Measurements from ENCODE around the gene GRB14. TPM values are rescaled to one million over a fixed set of nuclear protein-coding genes. Genes with fewer than 3 reads are reported as not detected.

The GRB14 gene
- total RNA-seq, 1 donor from 2014 or later, result 2.7 TPM

- no peaks in the 10 kb centered on the region for H3K9me3 ChIP-seq
- H3K36me3 ChIP-seq, result no peaks in the 10 kb centered on the region
- H3K4me3 ChIP-seq, result no peak overlapping the region
- H3K4me1 ChIP-seq, result no peaks in the 10 kb centered on the region
- no peak for TF ChIP-seq POLR2AphosphoS5 (IDR thresholded peaks at IDR 0.05; ENCODE audit: insufficient read depth in 1 of 2, low read depth in 1 of 2)
- TF ChIP-seq CTCF (IDR thresholded peaks at IDR 0.05), result no peak
- TF ChIP-seq POLR2A (IDR thresholded peaks at IDR 0.05), result no peak
- no peak overlapping the region for H3K27ac ChIP-seq
- intact Hi-C loops (cut with DNase I), result no loop called here
- H3K27me3 ChIP-seq, result no peaks in the 10 kb centered on the region
- no peak for DNase-seq (ENCODE audit: extremely low spot score in 2 of 2)
Observed at GRCh38 chr2:164456619-164457018, 164.7 kb downstream of the GRB14 start.

- Histone ChIP-seq H3K4me1 (no peaks in the 10 kb centered on the region), H3K27me3 (no peaks in the 10 kb centered on the region), H3K4me3 (no peak overlapping the region), H3K27ac (no peak overlapping the region), H3K36me3 (no peaks in the 10 kb centered on the region), H3K9me3 (no peaks in the 10 kb centered on the region)
- no peak for DNase-seq (ENCODE audit: extremely low spot score in 2 of 2)
- intact Hi-C loops (cut with DNase I), result no loop called here
- TF ChIP-seq POLR2A (IDR thresholded peaks at IDR 0.05) (no peak), POLR2AphosphoS5 (IDR thresholded peaks at IDR 0.05; ENCODE audit: insufficient read depth in 1 of 2, low read depth in 1 of 2) (no peak), CTCF (IDR thresholded peaks at IDR 0.05) (no peak)
Observed at GRCh38 chr2:164453656-164454305, 167.5 kb downstream of the GRB14 start.

GRCh38 chr2:164450278-164450677, 171.0 kb downstream of the GRB14 start:
- Histone ChIP-seq H3K27ac (no peak overlapping the region), H3K36me3 (no peaks in the 10 kb centered on the region), H3K27me3 (no peaks in the 10 kb centered on the region), H3K4me1 (no peaks in the 10 kb centered on the region), H3K4me3 (no peak overlapping the region), H3K9me3 (no peaks in the 10 kb centered on the region)
- intact Hi-C loops (cut with DNase I), result no loop called here
- no peak for DNase-seq (ENCODE audit: extremely low spot score in 2 of 2)
- TF ChIP-seq POLR2A (IDR thresholded peaks at IDR 0.05), result no peak
- no peak for TF ChIP-seq POLR2AphosphoS5 (IDR thresholded peaks at IDR 0.05; ENCODE audit: insufficient read depth in 1 of 2, low read depth in 1 of 2)
- TF ChIP-seq CTCF (IDR thresholded peaks at IDR 0.05), result no peak

- no peak for TF ChIP-seq POLR2A (IDR thresholded peaks at IDR 0.05)
- no peak for TF ChIP-seq CTCF (IDR thresholded peaks at IDR 0.05)
- no peak for TF ChIP-seq POLR2AphosphoS5 (IDR thresholded peaks at IDR 0.05; ENCODE audit: insufficient read depth in 1 of 2, low read depth in 1 of 2)
- no peak overlapping the region for H3K27ac ChIP-seq
- intact Hi-C loops (cut with DNase I), result no loop called here
- no peak for DNase-seq (ENCODE audit: extremely low spot score in 2 of 2)
- no peaks in the 10 kb centered on the region for H3K36me3 ChIP-seq
- no peaks in the 10 kb centered on the region for H3K27me3 ChIP-seq
- no peak overlapping the region for H3K4me3 ChIP-seq
- no peaks in the 10 kb centered on the region for H3K9me3 ChIP-seq
- no peaks in the 10 kb centered on the region for H3K4me1 ChIP-seq
Observed at GRCh38 chr2:164449706-164450105, 171.6 kb downstream of the GRB14 start.

- no peaks in the 10 kb centered on the region for H3K9me3 ChIP-seq
- H3K27me3 ChIP-seq, result no peaks in the 10 kb centered on the region
- no peak overlapping the region for H3K4me3 ChIP-seq
- H3K4me1 ChIP-seq, result no peaks in the 10 kb centered on the region
- H3K27ac ChIP-seq, result no peak overlapping the region
- no peak for TF ChIP-seq POLR2AphosphoS5 (IDR thresholded peaks at IDR 0.05; ENCODE audit: insufficient read depth in 1 of 2, low read depth in 1 of 2)
- no peak for TF ChIP-seq CTCF (IDR thresholded peaks at IDR 0.05)
- TF ChIP-seq POLR2A (IDR thresholded peaks at IDR 0.05), result no peak
- no peak for DNase-seq (ENCODE audit: extremely low spot score in 2 of 2)
- H3K36me3 ChIP-seq, result no peaks in the 10 kb centered on the region
- intact Hi-C loops (cut with DNase I), result no loop called here
Observed at GRCh38 chr2:164447660-164448059, 173.6 kb downstream of the GRB14 start.

Measured in vagina (tissue), 2 donors.